LNCAP (cell line): ENCODE results near the gene AATF.

Source experiments
- TF ChIP-seq, protein P1 (sequence below): fragments of 450-650 bp; IDR thresholded peaks from 2 replicates; pipeline ENCODE4 v1.5.1; 2017; ENCODE audit warnings: mild to moderate bottlenecking

Gene AATF

DNA sequence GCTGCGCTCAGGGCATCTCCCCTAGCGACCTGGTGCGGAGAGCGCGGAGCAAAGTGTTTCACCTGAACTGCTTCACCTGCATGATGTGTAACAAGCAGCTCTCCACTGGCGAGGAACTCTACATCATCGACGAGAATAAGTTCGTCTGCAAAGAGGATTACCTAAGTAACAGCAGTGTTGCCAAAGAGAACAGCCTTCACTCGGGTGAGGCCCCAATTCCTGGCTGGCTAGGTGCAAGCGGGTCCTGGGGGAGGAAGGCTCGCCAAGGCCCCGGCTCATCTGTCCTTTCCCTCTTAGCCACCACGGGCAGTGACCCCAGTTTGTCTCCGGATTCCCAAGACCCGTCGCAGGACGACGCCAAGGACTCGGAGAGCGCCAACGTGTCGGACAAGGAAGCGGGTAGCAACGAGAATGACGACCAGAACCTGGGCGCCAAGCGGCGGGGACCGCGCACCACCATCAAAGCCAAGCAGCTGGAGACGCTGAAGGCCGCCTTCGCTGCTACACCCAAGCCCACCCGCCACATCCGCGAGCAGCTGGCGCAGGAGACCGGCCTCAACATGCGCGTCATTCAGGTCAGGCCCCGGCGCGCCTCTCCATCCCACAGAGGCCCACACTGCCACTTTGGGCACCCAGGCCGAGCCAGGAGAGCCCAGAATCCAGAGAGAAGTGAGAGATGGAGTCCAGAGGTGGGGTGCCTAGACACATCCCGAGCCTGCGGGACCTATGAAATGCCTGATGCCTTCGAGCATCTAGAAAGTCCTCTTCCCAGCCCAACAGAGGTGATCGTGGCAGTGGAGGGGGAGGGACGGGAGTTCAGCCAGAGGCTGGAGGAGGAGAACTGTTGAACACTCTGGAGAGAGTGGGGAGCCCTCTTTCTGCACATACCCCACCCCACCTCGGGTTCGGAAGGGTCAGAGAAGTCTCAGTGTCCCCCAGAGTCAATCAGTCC is 8.2 kb upstream of the AATF start:
- TF ChIP-seq, protein P1, sequence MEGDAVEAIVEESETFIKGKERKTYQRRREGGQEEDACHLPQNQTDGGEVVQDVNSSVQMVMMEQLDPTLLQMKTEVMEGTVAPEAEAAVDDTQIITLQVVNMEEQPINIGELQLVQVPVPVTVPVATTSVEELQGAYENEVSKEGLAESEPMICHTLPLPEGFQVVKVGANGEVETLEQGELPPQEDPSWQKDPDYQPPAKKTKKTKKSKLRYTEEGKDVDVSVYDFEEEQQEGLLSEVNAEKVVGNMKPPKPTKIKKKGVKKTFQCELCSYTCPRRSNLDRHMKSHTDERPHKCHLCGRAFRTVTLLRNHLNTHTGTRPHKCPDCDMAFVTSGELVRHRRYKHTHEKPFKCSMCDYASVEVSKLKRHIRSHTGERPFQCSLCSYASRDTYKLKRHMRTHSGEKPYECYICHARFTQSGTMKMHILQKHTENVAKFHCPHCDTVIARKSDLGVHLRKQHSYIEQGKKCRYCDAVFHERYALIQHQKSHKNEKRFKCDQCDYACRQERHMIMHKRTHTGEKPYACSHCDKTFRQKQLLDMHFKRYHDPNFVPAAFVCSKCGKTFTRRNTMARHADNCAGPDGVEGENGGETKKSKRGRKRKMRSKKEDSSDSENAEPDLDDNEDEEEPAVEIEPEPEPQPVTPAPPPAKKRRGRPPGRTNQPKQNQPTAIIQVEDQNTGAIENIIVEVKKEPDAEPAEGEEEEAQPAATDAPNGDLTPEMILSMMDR: no peak

DNA sequence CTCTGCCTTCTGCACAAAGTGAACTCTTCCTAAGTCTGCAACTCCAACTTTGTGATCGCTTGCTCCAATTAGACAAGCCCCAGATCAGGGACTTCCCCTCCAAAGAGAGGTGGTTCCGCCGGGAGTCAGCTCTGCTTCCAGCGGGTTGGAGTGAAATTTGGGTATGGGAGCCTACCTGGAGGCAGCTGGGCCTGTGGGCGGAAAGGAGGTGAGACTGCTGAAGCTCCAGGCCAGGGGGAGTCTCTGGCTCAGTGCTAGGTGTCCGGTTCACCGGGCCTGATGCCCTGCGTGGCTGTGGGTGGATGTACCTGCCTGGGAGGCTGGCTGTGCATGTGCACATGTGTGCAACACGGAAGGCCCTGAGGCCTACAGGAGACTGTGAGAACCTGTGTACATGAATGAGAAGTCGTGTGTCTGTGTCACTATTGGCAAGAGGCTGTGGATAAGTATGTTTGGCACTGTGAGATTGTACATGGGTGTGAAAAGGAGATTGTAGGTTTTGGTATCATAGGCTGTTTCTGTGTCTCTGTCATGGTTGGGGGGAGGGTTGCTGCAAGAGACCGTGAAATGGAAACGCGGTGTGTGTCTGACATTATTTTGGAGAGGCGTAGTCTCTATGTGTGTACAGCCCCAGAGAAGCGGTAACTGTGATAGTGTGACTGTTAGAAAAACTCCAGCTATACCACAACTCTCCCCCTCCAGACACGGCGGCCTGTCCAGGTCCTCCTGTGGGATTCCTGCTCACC is 7.3 kb upstream of the AATF start:
- TF ChIP-seq, protein P1: no peak

DNA sequence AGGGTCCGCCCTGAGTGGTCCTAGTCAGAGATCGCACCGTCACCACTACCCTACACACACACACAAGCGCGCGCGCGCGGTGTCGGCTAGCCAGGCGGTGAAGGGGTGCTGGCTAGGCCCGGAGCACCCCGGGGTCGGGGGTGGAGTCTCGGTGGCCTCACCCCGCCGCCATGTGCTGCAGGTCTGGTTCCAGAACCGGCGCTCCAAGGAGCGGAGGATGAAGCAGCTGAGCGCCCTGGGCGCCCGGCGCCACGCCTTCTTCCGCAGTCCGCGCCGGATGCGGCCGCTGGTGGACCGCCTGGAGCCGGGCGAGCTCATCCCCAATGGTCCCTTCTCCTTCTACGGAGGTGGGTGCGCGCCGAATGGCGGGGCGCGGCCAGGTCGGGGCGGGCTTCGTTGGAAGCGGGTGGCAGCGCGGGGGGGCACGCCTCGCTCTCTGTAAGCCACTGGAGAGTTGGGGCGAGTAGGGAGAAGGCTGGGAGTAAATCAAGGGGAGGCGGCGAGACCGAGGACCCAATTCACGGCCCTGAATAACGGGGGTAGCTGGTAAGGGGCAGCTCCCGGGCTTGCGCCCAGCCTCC is 6.6 kb upstream of the AATF start:
- TF ChIP-seq, protein P1: no peak

DNA sequence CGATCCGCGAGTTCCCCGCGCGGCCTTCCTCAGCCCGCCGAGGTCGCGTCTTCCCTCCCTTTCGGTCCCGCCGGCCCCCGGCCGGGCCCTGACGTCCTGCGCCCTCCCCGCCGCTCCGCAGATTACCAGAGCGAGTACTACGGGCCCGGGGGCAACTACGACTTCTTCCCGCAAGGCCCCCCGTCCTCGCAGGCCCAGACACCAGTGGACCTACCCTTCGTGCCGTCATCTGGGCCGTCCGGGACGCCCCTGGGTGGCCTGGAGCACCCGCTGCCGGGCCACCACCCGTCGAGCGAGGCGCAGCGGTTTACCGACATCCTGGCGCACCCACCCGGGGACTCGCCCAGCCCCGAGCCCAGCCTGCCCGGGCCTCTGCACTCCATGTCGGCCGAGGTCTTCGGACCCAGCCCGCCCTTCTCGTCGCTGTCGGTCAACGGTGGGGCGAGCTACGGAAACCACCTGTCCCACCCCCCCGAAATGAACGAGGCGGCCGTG is 6.1 kb upstream of the AATF start:
- TF ChIP-seq, protein P1: no peak

DNA sequence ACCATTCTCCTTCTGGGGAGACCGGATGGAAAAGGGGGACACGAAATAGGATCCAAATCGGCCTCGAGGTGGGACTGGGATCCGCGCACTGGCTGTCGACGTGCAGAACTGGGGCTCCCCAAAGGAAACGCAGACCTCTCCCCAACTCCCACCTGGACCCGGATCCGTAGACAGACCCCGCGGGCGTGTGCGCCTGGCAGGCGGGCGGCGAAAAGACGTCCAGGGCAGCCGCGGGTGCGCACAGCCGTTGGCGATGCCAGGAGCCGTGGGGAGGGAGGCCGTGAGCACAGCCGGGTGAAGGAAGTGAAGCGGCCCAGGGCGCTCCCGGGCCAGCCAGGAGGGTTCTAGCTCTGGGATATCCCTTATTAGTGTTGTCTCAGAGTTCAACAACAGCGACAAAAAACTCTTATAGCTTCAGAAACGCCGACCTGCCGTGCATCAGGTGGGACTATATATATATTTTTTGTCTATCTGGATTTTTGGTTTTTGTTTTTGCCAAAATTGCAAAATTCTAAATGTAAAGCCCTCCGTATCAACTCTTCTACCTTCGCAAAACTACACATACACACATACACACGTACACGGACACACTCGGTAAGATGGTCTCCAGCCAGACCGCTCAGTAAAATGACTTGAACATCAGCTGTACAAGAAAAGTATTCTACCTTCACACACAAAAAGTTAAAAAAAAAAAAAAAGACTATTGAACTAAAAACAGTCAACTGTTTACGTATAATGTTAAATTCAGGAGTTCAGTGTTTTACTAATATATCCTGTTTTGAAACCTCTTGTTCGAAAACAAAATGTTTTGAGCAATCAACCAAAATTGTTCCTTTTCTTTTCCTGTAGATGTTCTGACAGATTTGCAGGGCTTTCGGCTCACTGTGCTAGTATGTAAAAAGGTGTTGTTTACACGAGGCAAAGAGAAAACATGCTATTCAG is 5.2 kb upstream of the AATF start:
- TF ChIP-seq, protein P1: no peak

DNA sequence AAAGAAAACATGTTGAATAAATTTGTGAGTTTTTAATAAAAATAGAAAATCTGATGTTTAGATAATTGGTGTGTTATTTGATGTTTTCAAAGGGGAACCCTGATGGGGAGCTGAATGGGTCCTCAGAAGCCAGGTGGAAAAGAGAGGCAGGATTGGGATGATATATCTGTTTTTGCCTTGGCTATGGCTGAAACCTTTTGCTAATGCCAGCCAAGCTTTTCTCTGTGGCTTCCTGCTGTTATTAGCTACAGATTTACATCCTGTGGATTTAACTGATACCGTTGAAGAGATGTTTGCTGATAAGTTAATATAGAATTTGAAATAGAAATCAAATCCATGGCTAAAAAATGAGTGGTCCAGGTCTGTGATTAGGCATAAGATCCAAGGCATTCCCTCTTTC is 4.2 kb upstream of the AATF start:
- TF ChIP-seq, protein P1: no peak
